ENCODE results near the gene PTTG1IP.

PTTG1IP gene

GRCh38 chr21:44908908-44909307 lies 35.4 kb upstream of the PTTG1IP start:
- DNase-seq, result no peak

GRCh38 chr21:44907966-44908895 lies 34.7 kb upstream of the PTTG1IP start:
- DNase-seq, result no peak

GRCh38 chr21:44907225-44907965 lies 33.9 kb upstream of the PTTG1IP start:
- DNase-seq, result no peak

DNA sequence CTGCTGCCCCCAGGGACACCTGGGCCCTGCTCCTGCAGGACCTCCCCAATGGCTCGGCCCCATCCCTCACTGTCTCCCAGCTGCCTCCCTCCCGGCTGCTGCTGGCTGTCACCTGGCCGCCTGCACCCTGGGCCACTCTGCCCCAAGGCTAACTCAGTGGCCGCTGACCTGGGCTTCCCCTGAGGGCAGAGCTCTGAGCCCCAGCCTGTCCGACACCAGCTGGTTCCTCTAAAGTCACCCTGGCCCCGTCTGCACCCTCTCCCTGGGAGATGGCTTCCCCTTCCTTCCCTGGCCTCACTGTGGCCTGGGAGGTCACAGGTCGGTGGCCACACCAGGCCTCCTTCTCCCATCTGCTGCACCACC lies 32.2 kb upstream of the PTTG1IP start:
- no peak for DNase-seq

- DNase-seq, result no peak
Observed at GRCh38 chr21:44905016-44905727, 31.7 kb upstream of the PTTG1IP start.

GRCh38 chr21:44904141-44904923 lies 30.8 kb upstream of the PTTG1IP start:
- DNase-seq, result no peak

DNA sequence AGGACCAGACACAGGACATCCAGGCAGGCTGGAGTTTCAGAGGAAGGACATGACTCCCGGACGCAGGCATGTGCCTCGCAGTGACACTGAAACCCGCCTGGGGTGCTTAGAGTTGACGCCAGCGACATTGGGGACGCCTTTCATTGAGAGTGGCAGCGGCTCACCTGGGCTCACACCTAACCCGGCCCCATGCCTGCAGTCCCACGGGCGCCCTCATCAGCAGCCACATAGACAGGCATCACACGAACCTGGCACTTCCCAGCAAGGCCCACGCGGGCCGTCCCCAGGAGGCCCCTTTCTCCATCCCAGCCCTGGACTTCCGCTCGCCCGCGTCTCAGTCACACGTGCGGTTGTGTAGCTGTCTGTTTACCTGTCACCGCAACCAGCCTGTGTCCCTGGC lies 30.2 kb upstream of the PTTG1IP start:
- DNase-seq, result no peak

DNA sequence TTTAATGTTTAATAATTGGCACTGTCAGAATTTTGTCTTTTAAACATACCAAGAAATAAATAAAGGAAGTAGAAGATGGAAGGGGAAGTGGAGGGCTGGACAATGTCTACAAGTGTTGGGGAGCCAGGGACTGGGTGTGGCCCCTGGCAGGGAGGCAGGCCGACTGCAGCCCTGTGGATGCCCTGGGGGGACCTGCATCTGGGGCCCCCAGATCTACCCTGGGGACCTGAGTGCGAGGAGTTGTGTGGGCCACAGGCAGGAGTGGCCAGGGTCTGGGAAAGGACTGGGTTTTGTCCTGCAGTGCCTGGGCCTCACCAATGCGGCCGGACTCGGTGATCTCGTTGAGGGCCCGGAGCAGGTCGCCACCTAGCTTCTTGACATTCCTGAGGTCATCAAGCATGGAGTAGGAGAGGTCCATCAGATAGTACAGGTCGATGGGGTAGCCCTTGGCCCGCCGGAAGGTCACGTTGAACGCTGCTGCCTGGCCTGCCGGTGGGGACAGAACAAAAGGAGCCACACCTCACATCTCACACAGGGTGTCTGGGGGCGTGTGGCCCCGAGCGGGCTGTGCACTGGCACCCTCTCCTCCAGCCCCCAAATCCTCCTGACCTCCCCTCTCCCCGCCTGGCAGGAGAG lies 29.7 kb upstream of the PTTG1IP start:
- DNase-seq, result no peak

- no peak for DNase-seq
Observed at GRCh38 chr21:44902268-44903049, 29.0 kb upstream of the PTTG1IP start.

- DNase-seq, result no peak
Observed at GRCh38 chr21:44901391-44902074, 28.0 kb upstream of the PTTG1IP start.

- DNase-seq, result no peak
Observed at GRCh38 chr21:44900559-44901251, 27.2 kb upstream of the PTTG1IP start.

DNA sequence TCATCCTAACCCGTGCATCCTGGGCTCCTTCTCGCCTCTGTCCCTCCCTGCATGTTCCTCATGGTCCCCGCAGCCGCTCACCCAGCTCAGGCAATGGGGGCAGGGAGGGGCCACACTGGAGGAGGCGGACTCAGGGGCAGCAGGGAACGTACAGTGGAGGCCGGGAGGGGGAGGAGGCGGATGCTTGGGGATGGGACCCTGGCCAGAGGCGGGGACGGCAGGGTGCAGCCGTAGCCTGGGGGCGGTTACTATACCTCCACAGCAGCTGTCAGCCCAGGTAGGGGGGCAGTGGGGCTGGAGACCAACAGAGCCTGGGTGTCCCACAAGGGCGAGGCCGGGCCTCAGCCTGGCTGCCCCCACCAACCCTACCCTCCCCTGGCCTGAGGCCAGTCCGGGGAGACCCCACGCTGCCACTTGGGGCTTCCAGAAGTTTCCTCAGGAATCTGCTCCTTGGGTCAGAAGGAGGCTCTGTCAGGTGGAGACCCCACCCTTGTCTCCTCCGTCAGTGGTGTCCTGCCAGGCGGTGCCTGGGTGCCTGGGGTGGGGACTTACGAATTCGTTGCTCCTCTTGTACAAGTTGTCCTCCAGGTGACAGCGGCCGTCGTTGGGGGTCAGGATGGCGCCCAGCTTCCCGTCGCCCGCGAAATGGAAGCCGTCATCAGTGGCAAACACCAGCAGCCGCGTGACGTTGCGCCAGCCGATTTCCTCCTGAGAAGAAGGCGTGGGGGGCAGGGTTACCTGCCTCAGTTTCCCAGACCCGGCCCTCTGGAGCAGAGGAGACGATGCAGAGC lies 26.5 kb upstream of the PTTG1IP start:
- no peak for DNase-seq

- no peak for DNase-seq
Observed at GRCh38 chr21:44898851-44899767, 25.6 kb upstream of the PTTG1IP start.

DNA sequence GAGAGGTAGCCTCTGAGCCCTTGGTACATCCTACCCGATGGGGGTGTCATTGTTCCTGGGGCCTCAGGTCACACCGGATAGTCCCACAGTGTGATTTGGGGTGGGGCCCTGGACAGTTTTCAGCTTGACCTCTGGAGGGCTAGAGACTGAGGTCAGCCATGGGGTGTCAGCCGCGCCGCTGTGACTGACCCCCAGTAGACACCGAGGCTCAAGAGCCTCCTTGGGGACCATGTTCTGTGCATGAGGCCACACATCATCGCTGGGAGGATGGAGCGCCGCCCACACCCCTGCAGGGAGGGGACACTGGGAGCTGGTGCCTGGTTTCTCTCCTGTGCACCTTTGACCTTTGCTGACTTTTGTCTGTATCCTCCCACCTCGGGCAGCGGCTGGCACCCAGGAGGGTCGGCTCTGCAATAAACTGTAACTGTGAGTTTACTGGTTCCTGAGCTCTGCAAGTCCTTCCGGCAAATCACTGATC lies 24.6 kb upstream of the PTTG1IP start:
- no peak for DNase-seq

DNA sequence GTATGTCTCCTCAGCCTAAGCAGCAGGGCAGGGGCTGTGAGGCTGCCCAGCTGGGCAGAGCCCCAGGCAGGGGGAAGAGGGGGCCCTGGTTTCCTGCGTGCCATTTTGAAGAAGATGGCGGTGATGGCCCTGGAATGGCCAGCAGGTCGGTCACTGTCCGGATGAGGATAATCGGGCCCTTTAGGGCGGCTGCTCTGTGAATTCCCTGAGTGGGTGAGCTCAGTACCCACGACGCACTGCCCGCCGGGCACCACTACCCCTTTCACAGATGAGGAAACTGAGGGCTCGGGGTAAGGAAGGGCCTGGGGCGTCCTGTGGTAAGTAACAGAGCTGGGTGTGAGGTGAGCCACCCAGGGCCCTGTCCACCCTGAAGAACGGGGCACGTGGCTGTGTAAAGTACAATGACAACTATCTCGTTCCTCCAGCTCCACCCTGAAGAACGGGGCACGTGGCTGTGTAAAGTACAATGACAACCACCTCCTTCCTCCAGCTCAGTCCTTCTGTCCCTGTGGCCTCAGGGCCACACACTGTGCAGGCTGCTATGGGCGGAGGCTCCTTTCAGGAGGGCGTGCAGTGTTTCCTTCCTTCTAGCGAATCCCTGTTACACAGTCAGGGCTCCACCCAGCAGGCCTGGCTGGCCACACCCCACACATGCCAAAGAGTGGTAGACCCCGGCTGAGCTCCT lies 24.0 kb upstream of the PTTG1IP start:
- no peak for DNase-seq

DNA sequence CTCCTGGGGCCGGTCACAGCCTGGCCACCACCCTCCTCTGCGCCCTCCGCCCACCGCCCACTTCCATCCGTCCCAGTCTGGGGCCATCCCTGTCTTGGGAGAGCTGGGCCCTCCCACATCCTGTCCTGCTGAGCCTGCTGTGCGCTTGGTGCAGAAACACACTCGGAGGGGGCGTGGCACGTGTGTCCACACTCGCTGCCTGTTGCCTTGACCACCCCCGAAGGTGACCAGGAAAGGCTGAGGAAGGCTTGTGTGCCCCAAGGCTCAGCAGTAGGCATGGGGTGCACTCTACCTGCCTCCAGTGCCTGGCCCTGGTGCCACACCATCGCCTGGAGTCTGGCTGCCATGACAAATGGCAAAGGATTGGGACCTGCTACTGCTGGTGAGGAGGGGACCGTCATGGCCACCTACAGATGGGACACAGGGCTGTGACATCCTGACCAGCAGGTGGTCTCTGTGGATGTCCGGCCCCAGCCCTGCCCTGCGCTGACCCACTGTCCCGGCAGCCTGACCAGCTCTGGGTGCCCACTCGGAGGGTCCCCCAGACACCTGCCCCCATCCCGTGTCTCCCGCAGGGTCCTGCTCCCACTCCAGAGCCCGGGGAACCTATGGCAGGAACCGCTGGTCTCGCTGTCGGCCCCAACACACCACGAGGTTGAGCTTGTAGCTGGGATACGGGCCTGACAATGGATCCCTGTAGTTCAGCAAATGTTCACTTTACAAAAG lies 23.2 kb upstream of the PTTG1IP start:
- no peak for DNase-seq

All from fibroblast of skin of abdomen (primary cell).